HG03432 (cell line): ENCODE results near the gene MED15.
A peak's percentile ranks its signal among the peaks of the same experiment; 100 is the strongest.
"Not testable (repeated sequence)": the region's sequence is repeated elsewhere in the genome, so short reads cannot be mapped to it uniquely, and the experiment has no call there.

Source experiments
- ATAC-seq: cut with Tn5 transposase; IDR thresholded peaks from one replicate; pipeline ENCODE4 v1.9.1; 2021; ENCODE audit warnings: mild to moderate bottlenecking, moderate library complexity; ENCODE audit not compliant: unreplicated experiment

Gene MED15

DNA sequence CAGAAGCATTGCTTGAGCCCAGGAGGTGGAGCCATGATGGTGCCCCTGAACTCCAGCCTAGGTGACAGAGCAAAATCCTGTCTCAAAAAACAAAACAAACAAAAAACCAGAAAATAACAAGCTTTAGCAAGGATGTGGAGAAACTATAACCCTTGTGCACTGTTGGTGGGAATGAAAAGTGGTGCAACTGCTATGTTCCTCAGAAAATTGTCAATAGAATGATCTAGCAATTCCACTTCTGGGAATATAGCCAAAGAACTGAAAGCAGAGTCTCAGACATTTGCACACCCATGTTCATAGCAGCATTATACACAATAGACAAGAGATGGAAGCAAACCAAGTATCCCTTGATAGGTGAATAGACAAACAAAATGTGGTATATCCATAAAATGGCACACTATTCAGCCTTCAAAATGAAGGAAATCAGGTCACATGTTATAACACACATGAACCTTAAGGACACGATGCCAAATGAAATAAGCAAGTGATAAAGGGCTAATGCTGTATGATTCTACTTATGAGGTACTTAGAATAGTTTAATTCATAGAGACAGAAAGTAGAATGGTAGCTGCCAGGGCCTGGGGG, 27.7 kb upstream of the MED15 start:
- ATAC-seq, result no peak

DNA sequence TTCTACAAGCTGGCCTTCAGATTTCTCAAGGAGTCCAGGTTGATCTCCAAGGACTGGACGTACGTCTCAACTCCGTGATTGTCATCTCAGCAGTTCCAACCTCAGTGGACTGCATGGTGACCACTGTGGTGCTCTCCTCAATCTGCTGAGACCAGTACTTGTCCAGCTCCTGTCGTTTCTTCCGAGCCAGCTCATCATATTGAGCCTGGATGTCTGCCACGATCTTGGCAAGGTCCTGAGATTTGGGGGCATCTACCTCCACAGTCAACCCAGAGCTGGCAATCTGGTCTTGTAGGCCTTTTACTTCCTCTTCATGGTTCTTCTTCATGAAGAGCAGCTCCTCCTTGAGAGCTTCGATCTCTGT, 24.3 kb upstream of the MED15 start:
- ATAC-seq, result not testable (repeated sequence)

DNA sequence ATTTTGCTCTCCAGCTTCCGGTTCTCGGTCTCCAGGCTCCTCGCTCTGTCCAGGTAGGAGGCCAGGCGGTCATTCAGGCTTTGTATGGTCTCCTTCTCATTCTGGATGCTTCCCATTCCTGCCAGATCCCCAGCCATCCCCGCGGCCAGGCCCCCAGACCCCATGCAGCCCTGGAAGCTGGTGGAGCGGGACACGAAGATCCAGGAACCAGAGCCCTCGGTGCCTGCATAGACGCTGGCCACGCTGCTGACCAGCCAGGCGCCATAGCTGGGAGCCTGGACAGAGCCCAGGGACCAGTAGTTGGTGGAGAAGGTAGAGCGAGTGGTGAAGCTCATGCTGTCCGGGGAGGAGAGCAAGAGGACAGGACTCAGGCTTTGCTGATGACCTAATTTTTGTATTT, 23.6 kb upstream of the MED15 start:
- no peak for ATAC-seq

DNA sequence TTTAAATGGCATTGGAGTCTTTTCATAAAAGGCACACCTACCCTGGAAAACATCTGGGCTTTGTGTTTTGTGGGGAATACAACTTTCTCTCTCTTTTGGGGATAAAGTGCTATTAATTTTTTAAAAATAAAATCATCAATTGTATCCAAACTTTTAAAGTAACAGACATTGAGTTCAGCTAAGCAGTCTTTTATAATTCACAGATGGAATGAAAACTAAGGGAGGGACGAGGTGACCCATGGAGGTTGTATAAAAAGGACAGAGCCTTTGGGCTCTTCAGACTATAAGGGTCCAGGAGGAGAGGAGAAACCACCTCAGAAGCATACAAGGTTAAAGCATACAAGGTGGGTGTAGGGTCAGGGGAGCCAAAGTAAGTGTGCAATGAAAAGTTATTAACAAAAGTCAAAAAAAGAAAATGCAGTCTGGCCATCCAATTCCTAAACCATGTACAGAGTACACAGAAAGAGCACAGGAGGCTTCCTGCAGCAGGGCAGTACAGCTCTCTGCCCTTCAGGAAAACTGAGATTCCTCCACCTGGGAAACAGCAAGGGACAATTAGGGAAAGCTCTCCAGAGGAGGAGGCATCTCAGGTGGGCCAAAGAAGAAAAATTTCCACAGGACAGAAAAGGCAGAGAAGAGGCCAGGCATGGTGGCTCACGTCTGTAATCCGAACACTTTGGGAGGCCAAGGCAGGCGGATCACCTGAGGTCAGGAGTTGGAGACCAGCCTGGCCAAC, 22.3 kb upstream of the MED15 start:
- ATAC-seq, result no peak

DNA sequence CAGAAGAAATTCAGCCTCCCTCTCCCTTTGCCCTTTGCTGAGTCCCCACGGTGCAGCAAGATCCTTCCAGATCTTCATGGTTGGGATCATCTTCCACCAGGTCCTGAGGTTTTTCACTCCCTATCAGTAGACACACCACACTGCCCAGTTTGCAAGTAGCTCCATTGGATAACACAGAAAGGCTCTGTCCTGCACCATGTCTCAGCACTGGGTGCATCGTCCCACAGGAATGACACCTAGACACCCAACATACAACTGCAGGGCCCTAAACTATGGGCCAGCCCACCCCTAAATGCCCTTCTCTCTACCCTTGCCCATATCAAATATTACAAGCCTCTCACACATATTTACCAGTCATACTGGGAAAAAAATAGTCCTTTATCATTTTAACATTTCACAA, 21.2 kb upstream of the MED15 start:
- ATAC-seq, result no peak

DNA sequence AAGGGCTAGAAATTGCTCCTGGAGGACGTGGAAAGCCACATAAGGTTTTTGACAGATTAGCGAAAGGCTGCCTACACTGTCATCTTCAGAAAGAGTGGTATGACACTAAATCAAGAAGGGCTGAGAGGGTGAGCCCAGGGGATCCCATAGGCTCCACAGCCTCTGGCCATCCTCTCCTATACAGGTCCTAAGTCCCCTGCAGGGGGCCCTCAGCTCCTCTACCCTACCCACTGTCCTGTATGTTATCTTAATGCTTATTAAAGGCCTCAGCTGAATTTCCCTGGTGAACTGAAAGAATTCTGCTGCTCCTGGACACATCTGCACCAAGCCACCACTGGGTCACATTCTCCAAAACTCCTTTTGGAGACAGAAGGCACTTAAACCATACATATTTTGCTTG, 19.7 kb upstream of the MED15 start:
- no peak for ATAC-seq

DNA sequence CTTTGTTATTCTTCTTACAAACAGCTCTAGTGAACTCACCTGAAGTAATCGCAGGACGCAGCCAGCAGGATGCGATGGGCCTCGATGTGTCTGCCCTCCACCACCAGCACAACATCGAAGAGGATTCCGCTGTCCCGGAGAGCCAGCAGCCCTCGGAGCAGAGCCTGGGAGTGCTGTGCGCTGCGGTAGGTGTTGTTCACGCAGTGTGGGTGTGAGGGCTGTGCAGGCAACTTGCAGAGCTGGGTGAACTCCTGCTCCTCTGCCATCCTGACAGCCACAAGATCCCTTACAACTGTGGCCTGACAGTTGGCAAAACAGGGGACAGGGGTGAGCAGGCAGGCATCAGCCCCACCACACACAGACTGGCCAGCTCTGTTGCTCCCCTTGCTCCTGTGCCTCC, 18.5 kb upstream of the MED15 start:
- no peak for ATAC-seq

DNA sequence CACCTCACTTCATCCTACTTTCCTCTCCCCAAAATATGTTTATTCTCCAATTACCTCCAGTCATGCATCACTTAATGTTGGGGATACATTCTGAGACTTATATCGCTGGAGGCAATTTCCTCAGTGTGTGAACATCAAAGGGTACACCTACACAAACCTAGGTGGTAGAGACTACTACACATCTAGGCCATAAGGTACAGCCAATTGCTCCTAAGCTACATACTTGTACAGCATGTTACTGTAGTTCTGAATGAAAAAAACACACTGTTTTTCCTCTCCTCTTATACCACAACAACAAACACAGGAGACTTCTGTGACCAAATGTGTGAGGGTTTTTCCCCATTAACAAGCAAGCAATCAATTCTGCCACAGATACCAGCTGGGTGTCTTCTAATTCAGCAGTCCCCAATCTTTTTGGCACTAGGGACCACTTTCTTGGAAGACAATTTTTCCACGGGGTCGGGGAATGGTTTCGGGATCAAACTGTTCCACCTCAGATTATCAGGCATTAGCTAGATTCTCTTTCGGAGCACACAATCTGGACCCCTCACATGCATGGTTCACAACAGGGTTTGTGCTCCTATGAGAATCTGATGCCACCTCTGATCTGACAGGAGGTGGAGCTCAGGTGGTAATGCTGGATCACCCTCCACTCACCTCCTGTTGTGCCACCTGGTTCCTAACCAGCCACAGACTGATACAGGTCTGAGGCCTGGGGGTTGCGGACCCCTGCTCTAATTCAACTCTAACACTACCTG, 17.0 kb upstream of the MED15 start:
- ATAC-seq, result no peak

DNA sequence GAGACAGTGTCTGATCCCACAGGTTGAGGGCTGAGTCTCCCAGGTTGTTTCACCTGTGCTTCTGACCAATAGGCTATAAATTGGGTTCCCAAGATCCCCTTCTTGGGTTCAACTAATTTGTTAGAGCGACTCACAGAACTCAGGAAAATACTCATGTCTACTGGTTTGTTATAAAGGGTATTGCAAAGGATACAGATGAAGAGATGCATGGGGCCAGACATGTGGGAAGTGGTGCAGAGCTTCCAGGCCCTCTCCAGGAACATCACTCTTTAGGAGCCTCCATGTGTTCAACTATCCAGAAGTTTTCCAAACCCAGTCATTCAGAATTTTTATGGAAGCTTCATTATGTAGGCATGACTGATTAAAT, 16.5 kb upstream of the MED15 start:
- no peak for ATAC-seq

DNA sequence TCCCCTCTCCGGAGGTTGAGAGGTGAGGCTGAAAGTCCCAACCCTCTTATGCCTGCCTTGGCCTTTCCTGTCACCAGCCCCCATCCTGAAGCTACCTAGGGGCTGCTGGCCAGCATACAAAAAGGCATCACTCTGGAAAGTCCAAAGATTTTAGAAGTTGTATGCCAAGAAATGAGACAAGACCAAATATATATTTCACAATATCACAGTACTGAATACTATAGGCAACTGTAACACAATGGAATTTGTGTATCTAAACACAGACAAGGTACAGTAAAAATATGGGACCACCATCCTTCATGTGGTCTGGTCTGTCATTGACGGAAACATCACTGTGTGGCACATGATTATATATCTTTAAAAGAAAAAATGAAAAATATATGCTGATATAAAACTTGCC, 16.1 kb upstream of the MED15 start:
- no peak for ATAC-seq

DNA sequence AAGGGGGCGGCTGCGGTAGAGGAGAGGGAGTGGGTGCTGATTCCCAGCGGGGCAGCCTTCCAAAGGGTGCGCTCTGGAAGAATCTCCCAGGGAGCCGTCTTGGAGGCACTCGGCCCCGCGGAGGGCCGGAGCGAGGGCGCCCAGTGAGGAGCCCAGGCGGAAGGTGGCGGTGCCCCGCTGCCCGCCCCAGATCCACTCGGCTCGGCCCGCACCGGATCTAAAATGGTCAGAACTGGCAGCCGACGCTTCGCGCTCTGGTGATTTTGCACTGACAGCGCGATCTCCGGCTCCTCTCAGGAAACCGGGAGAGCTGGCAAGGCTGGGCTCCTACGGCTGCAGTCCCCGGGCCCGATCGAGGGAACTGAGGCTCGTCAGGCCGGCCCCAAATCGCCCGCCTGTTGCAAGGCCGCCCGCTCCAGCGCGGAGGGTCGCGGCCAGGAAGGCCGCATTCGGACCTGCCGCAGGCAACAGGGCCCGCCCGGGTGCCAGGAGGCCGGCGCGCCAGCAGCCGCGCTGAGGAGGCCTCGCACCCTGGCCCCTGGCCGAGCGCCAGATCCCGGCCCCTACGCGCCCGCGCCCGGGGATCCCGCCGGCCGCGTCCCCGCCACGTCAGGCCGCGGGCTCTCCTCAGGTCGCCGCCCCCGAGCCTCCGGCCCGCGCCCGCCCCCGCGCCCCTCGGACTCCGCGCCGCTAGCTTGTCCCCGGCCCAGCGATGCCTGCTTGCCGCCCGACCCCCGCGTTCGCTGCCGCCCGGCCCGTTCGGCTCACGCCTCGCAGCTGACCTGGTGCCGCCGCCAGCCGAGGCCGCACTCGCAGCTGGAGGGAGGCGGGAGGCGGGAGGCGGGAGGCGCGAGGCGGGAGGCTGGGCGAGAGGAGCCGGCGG, 12.2 kb upstream of the MED15 start, which contains the start of gene KLHL22:
Gene KLHL22, minus strand, starts transcription at position 818 of the 883 bp plus-strand sequence. CDS start 6,584 bp downstream, outside the sequence.
- ATAC-seq, result peak; percentile 47

DNA sequence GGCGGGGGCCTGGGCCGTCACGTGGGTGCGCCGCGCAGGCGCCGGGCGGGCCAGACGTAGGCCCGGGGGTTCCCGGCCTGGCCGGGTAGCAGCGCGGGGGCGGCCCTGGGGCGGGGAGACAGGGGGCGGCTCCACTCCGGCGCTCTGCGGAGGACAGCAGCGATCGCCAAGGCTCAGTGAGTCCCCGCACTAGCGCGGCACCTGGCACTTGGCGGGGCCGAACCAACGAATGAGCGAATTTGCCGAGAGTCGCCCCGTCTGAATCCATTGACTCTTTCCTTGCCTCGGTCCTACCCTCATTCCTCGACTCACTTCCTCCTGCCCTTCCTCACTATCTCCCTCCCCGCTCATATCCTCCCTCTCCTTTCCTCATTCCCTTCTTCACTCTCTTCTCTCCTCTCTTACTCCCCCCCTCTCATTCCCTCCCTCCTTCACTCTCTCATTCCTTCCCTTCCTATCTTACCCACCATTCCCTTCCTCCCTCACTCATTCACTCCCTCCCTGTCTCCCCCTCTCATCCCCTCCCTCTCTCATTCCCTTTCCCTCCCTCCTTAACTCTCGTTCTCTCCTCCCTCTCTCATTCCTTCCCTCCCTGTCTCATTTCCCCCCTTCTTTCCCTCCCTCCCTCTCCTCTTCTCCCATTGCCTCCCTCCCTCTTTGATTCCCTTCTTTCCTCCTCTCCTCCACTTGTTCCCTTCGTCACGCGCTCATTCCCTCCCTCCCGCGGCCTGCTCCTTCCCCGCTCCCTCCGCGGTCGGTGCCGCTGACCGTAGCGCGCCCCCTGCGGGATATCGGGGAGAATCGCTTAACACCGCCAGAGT, 11.3 kb upstream of the MED15 start:
- ATAC-seq, result peak; percentile 80

DNA sequence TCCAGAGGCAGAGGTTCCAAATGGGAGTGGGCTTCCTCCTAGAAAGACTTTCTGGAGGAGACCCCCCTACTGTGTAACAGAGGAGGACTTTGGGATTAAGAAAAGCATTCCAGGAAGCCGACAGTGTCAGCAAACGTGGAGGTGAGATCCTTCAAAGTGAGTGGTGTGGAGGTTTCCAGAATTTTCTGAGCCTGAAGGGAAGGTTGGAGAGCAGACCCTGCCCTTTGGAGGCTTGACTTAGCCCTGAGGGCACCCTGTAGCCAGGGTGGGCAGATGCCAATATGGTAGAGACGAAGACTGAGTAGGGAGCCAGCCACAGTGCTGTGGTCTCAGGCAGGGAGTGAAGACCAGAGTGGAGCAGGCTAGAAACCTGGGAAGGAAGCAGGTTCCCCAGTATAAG, 10.0 kb upstream of the MED15 start:
- ATAC-seq, result no peak

DNA sequence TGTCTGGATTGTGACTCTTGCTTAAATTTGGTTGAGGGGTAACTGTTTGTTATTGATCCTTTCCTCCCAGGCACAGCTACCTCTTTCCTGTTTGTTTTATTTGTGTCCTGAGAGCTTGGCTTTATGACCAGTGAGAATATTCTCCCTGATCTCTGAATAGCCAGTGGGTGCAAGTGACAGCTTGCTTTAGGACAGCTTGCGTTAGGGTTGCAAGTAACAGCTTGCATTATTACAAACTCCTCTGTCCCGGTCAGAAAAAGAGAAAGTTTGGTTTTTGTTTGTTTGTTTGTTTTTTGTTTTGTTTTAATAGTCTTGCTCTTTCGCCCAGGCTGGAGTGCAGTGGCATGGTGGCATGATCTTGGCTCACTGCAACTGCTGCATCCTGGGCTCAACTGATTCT, 8.5 kb upstream of the MED15 start:
- no peak for ATAC-seq

DNA sequence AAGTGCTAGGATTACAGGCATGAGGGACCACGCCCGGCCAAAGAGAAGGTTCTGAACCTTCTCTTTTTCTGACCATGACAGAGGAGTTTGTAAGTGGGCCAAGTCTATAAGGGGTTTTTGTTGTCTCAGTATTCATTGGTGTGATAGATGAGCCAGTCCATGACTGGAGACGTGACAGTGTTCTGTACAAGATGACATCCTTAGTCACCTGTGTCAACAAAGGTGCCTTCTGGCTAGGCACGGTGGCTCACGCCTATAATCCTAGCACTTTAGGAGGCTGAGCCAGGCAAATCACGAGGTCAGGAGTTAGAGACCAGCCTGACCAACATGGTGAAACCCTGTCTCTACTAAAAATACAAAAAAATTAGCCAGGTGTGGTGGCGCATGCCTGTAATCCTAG, 7.6 kb upstream of the MED15 start:
- ATAC-seq, result no peak

DNA sequence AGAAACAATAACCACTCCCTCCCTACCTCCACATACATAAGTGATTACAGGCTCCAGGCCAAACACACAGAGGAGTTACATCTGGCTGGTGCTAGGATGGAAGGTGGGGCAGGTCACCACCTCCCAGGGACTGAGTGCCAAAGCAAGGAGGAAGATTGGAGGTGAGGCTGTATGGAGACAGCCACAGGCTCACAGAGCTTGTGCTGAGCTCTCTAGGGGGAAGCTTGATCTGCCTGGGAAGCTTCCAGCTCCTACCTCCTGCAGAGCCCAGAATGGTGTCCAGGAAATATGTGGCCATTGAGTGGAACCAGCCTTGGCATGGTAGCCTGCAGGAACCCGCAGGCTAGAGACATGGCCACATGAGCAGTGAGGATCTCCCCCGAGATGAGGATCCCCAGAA, 3.6 kb upstream of the MED15 start:
- ATAC-seq, result no peak

DNA sequence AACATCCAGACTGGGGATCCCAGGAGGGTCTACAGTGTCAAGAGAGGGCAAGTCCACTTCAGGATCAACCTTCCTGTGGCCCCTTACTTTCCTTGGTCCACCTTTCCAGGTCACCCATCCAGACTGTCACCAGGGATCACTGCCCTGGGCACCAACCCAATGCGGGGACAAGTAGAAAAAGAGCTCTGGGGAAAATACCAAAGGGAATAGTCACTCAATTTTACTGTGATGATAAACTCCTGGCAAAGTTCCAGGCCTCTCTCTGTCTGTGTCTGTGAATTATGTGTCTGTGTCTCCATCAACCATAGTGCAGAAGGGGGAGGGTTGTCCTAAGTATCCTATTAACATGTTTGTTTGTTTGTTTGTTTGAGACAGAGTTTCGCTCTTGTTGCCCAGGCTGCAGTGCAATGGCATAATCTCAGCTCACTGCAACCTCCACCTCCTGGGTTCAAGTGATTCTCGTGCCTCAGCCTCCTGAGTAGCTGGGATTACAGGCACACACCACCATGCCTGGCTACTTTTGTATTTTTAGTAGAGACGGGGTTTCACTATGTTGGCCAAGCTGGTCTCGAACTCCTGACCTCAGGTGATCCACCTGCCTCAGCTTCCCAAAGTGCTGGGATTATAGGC, 3.0 kb upstream of the MED15 start:
- ATAC-seq, result not testable (repeated sequence)

DNA sequence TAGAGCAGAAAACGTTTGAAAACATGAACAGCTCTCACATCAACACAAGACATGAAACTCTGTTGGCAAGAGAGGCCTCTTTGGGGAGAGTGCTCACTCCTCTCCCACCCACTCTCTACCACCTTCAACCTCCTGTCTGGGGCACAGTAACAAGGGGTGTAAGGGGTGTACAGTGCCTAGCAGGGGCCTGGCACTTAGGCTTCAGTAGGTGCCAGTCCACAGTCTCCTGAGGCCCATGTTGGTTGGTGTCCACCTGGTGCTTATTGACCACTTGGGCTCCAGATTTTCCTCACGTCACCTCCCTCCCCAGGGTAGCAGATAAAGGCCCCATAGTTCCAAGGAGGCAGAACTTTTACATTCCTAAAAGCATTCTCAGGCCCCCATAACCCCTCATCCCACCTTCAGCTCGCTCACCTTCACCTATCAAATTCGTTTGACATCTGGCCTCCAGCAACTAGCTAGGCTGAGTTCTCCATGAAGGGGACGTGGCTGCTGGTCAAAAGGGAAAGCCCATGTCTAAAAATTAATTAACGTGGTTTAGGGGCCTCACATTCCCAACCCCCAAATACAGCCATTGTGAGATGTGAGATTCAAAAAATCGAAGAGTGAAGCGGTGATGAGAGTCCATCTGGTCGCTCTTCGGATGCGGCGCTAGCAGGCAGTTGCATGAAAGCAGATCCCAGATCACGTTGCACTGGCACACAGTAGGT, 712 bp upstream of the MED15 start:
- no peak for ATAC-seq

DNA sequence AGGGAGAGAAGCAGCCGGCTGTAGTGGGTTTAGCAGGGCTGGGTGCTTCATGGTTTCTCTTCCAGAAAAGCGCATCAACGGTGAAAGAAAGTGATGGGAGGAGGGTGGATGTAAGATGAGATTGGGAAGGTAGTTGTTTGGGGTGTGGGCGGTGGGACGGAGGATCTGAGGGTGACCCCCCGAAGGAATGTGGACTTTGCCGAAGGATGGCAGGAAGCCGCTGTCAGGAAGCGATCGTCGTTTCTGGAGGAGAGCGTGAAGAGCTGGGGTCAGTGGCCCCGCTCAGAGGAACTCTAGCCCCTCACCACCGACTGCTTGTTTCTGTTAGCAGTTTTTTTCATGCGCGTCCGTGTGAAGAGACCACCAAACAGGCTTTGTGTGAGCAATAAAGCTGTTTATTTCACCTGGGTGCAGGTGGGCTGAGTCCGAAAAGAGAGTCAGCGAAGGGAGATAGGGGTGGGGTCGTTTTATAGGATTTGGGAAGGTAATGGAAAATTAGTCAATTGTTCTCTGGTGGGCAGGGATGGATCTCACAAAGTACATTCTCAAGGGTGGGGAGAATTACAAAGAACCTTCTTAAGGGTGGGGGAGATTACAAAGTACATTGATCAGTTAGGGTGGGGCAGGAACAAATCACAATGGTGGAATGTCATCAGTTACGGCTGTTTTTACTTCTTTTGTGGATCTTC, 801 bp downstream of the MED15 start:
- peak; percentile 13 for ATAC-seq
